ENCODE results near the gene TM9SF3.

DNA sequence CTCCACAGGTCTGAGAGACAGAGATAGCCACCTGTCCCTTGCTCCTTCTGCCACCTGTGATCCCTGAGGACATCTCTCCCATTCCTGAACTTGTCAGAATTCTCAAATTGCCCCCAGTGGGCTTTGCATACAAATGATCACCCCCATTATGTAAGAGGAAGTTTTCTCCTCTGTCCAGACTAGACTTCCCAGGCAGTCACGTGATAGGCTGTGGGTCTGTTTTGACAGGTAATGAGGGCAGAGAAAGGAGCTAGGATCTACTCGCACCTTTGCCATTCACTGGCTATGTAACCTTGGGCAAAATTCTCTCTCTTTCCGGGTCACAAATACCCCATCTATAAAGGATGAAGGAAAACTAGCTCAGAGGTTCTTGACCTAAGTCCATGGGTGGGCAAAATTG is 21.4 kb upstream of the TM9SF3 start:
- TF ChIP-seq, protein P1, sequence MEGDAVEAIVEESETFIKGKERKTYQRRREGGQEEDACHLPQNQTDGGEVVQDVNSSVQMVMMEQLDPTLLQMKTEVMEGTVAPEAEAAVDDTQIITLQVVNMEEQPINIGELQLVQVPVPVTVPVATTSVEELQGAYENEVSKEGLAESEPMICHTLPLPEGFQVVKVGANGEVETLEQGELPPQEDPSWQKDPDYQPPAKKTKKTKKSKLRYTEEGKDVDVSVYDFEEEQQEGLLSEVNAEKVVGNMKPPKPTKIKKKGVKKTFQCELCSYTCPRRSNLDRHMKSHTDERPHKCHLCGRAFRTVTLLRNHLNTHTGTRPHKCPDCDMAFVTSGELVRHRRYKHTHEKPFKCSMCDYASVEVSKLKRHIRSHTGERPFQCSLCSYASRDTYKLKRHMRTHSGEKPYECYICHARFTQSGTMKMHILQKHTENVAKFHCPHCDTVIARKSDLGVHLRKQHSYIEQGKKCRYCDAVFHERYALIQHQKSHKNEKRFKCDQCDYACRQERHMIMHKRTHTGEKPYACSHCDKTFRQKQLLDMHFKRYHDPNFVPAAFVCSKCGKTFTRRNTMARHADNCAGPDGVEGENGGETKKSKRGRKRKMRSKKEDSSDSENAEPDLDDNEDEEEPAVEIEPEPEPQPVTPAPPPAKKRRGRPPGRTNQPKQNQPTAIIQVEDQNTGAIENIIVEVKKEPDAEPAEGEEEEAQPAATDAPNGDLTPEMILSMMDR (IDR thresholded peaks at IDR 0.05; ENCODE audit: poor library complexity), result no peak
- no peak for TF ChIP-seq EZH2 (IDR thresholded peaks at IDR 0.05; ENCODE audit: borderline replicate concordance)
